GM19023 (cell line): ENCODE results near the gene LGI4.

Experiments used
- ATAC-seq: cut with Tn5 transposase; IDR thresholded peaks from one replicate; pipeline ENCODE4 v1.9.1; 2021; ENCODE audit warnings: mild to moderate bottlenecking, moderate library complexity; ENCODE audit not compliant: unreplicated experiment

The LGI4 gene

GRCh38 chr19:35124098-35125060, 10.5 kb downstream of the LGI4 start:
- peak; percentile 83 for ATAC-seq

GRCh38 chr19:35123573-35123972, 11.3 kb downstream of the LGI4 start:
- ATAC-seq, result no peak

- no peak for ATAC-seq
These were observed 11.9 kb downstream of the LGI4 start for GRCh38 chr19:35122687-35123551.

- ATAC-seq, result no peak
These were observed 14.0 kb downstream of the LGI4 start for GRCh38 chr19:35120898-35121297.

- ATAC-seq, result no peak
These were observed 14.4 kb downstream of the LGI4 start for GRCh38 chr19:35120492-35120891.

GRCh38 chr19:35119578-35120155, 15.2 kb downstream of the LGI4 start:
- no peak for ATAC-seq

- ATAC-seq, result no peak
These were observed 15.8 kb downstream of the LGI4 start for GRCh38 chr19:35119091-35119490.

GRCh38 chr19:35118268-35119020, 16.4 kb downstream of the LGI4 start:
- ATAC-seq, result no peak

- no peak for ATAC-seq
These were observed 17.1 kb downstream of the LGI4 start for GRCh38 chr19:35117799-35118198.

- no peak for ATAC-seq
These were observed 17.7 kb downstream of the LGI4 start for GRCh38 chr19:35117116-35117515.

- no peak for ATAC-seq
These were observed 18.6 kb downstream of the LGI4 start for GRCh38 chr19:35116072-35116801.

- ATAC-seq, result no peak
These were observed 19.5 kb downstream of the LGI4 start, which contains the start of gene FXYD3 for GRCh38 chr19:35115177-35115951. FXYD3 (plus strand) TSS chr19:35115823; CDS start chr19:35119377, 3,554 bp downstream.

- no peak for ATAC-seq
These were observed 20.3 kb downstream of the LGI4 start for GRCh38 chr19:35114353-35115176.

- no peak for ATAC-seq
These were observed 21.7 kb downstream of the LGI4 start for GRCh38 chr19:35112995-35113688.

- ATAC-seq, result no peak
These were observed 23.9 kb downstream of the LGI4 start for GRCh38 chr19:35110974-35111373.

GRCh38 chr19:35109395-35110112, 25.3 kb downstream of the LGI4 start:
- no peak for ATAC-seq

- ATAC-seq, result no peak
These were observed 26.1 kb downstream of the LGI4 start for GRCh38 chr19:35108730-35109129.
